K562 (cell line): Measurements from ENCODE around the gene MAGI1. TPM values are rescaled to one million over a fixed set of nuclear protein-coding genes. Genes with fewer than 3 reads are reported as not detected.

ENCODE experiments used
- ATAC-seq: fragments of 200-7000 bp; cut with Tn5 transposase; 3 replicates; pipeline ENCODE4 v1.9.1; 2020; ENCODE audit warnings: moderate library complexity
- BruUV-seq: library from RNA; stranded (reverse); fragments of 400-500 nt; replicated peaks from 2 replicates; lab custom pipeline; 2021; lab: Mats Ljungman, UMichigan
- CTCF ChIA-PET: fragments of 300-600 bp; formaldehyde crosslinking; extraction: SDS; loops from one replicate; lab custom pipeline; 2021; ENCODE audit warnings: low intra/inter-chr PET ratio; lab: Yijun Ruan, JAX
- POLR2A ChIA-PET: fragments of 300-600, 350-650 bp; sonication (Branson Sonifier 250); formaldehyde crosslinking; extraction: SDS; loops from one replicate; lab custom pipeline; 2021; ENCODE audit warnings: antibody characterized with exemption, inconsistent platforms; lab: Yijun Ruan, JAX
- DNase-seq, 4 experiments: peaks; one replicate each; pipeline versions ENCODE4 v3.0.0 to v3.0.0-alpha.2; 2011 to 2018; ENCODE audit warnings: low spot score in 3 of 4, mixed read lengths in 3 of 4; ENCODE audit errors: extremely low read depth in 1 of 4
- FAIRE-seq: peaks from 2 replicates; lab custom pipeline; 2011; peaks lifted over from hg19 to GRCh38; lab: Jason Lieb, UNC
- H2AFZ ChIP-seq: 2 replicates; pipeline ENCODE4 v1.6.0; 2011; ENCODE audit warnings: low read depth, low read length, control low read depth, inconsistent platforms
- H3K27ac ChIP-seq: fragments of 200-600 bp; 3 replicates; pipeline ENCODE4 v1.8.0; 2011; ENCODE audit warnings: low read depth, mild to moderate bottlenecking, control low read depth, inconsistent platforms, low read length, moderate library complexity, mixed read lengths; ENCODE audit errors: extremely low read depth
- H3K27me3 ChIP-seq, 2 experiments: fragments of 300-600 bp in 1 of 2; 2 replicates in 1 of 2; 3 replicates in 1 of 2; pipeline versions ENCODE4 v1.6.0 to v1.8.0; 2011; ENCODE audit warnings: inconsistent platforms in 2 of 2, low read length in 2 of 2, mild to moderate bottlenecking in 1 of 2, mixed read lengths in 1 of 2, moderate library complexity in 1 of 2; ENCODE audit not compliant: control insufficient read depth in 2 of 2, insufficient read depth in 2 of 2
- H3K36me3 ChIP-seq: fragments of 300-600 bp; 3 replicates; pipeline ENCODE4 v1.8.0; 2011; ENCODE audit warnings: mild to moderate bottlenecking, low read length, inconsistent platforms; ENCODE audit not compliant: control insufficient read depth, insufficient read depth
- H3K4me1 ChIP-seq, 2 experiments: fragments of 200-600 bp in 1 of 2; replicated peaks in 1 of 2; 2 replicates in 1 of 2; 3 replicates in 1 of 2; pipeline versions ENCODE4 v1.5.1 to v1.8.0; 2011; ENCODE audit warnings: inconsistent platforms in 2 of 2, low read length in 2 of 2, mild to moderate bottlenecking in 1 of 2, mixed read lengths in 1 of 2, moderate library complexity in 1 of 2; ENCODE audit not compliant: control insufficient read depth in 2 of 2, insufficient read depth in 2 of 2
- H3K4me2 ChIP-seq: 2 replicates; pipeline ENCODE4 v1.6.1; 2011; ENCODE audit warnings: low read length, control low read depth, inconsistent platforms, mixed read lengths; ENCODE audit not compliant: insufficient read depth
- H3K4me3 ChIP-seq: fragments of 200-600 bp; sonication (generic), shearing (Covaris generic); 2 replicates; pipeline ENCODE4 v1.5.1; 2016; ENCODE audit warnings: control low read depth, inconsistent platforms
- H3K79me2 ChIP-seq: fragments of 200-600 bp; 3 replicates; pipeline ENCODE4 v1.8.0; 2011; ENCODE audit warnings: low read length, inconsistent platforms; ENCODE audit not compliant: control insufficient read depth, insufficient read depth
- H3K9ac ChIP-seq, 2 experiments: 2 replicates each; pipeline versions ENCODE4 v1.6.0 to v1.6.1; 2011; ENCODE audit warnings: low read depth in 2 of 2, low read length in 2 of 2, control low read depth in 1 of 2, inconsistent platforms in 1 of 2, mild to moderate bottlenecking in 1 of 2, mixed read lengths in 1 of 2; ENCODE audit not compliant: insufficient read depth in 1 of 2
- H3K9me1 ChIP-seq: one replicate; pipeline ENCODE4 v1.6.0; 2011; ENCODE audit warnings: inconsistent platforms, mild to moderate bottlenecking, low read length, moderate library complexity; ENCODE audit not compliant: control insufficient read depth, insufficient read depth
- H3K9me3 ChIP-seq: replicated peaks from 2 replicates; pipeline ENCODE4 v1.5.1; 2011; ENCODE audit warnings: low read depth, low read length, inconsistent platforms; ENCODE audit not compliant: control insufficient read depth, insufficient read depth
- H4K20me1 ChIP-seq: replicated peaks from 2 replicates; pipeline ENCODE4 v1.6.1; 2011; ENCODE audit warnings: low read length, inconsistent platforms, mixed read lengths; ENCODE audit not compliant: control insufficient read depth, insufficient read depth
- FOXA3 ChIP-seq, 2 experiments: fragments of 450-650 bp in 1 of 2; sonication (generic) in 1 of 2; formaldehyde crosslinking; IDR thresholded peaks in 1 of 2; conservative IDR thresholded peaks in 1 of 2; 2 replicates each; pipeline versions ENCODE4 v1.4.0 to v1.8.0; 2020 to 2022; ENCODE audit warnings: mild to moderate bottlenecking in 2 of 2, missing genetic modification reagents in 1 of 2
- HINFP ChIP-seq: fragments of 450-650 bp; conservative IDR thresholded peaks from 2 replicates; pipeline ENCODE4 v1.6.1; 2016; ENCODE audit warnings: missing genetic modification characterization, low read depth, mild to moderate bottlenecking, control low read depth, missing compliant biosample characterization
- IRF9 ChIP-seq: fragments of 450-650 bp; IDR thresholded peaks from 2 replicates; pipeline ENCODE4 v1.6.1; 2016; ENCODE audit warnings: missing biosample characterization, missing genetic modification characterization
- LARP7 ChIP-seq: fragments of 450-650 bp; IDR thresholded peaks from 2 replicates; pipeline ENCODE4 v1.6.1; 2016
- MED1 ChIP-seq: sonication (generic); formaldehyde crosslinking; IDR thresholded peaks from 2 replicates; pipeline ENCODE4 v1.8.1; 2023; ENCODE audit warnings: missing genetic modification reagents, borderline replicate concordance
- PCBP2 ChIP-seq: fragments of 200-400 bp; formaldehyde crosslinking; IDR thresholded peaks from 2 replicates; pipeline ENCODE4 v1.6.1; 2018; ENCODE audit warnings: low read length, low read depth, mild to moderate bottlenecking, moderate library complexity; ENCODE audit not compliant: poor library complexity, severe bottlenecking
- SFPQ ChIP-seq: fragments of 200-400 bp; formaldehyde crosslinking; IDR thresholded peaks from 2 replicates; pipeline ENCODE4 v1.6.1; 2017; ENCODE audit warnings: mild to moderate bottlenecking, low read depth, low read length, moderate library complexity
- SNIP1 ChIP-seq: fragments of 450-650 bp; IDR thresholded peaks from 2 replicates; pipeline ENCODE4 v1.7.1; 2017; ENCODE audit warnings: low read depth, mild to moderate bottlenecking
- TAF1 ChIP-seq: IDR thresholded peaks from 2 replicates; pipeline ENCODE4 v1.6.1; 2011; ENCODE audit warnings: mild to moderate bottlenecking, low read length, moderate library complexity; ENCODE audit not compliant: insufficient read depth, control insufficient read depth, severe bottlenecking; ENCODE audit errors: extremely low read depth
- ZSCAN29 ChIP-seq: fragments of 450-650 bp; IDR thresholded peaks from 2 replicates; pipeline ENCODE4 v1.6.1; 2017
- WGBS: fragments of 100-300 bp; shearing (Covaris generic); methylation state at CpG from one replicate; pipeline ENCODE4 v1.1.6; 2016; ENCODE audit warnings: low coverage, mixed read lengths; ENCODE audit not compliant: insufficient coverage; ENCODE audit errors: missing lambda C conversion rate; 5-methylcytosine and 5-hydroxymethylcytosine counted together
- in situ Hi-C: fragments of 300-500 bp; cut with MboI; formaldehyde crosslinking; loops from 4 replicates; pipeline ENCODE4 v1.15.0; 2018; ENCODE audit warnings: inconsistent platforms, mixed read lengths
- intact Hi-C: fragments of 100-400 bp; cut with micrococcal nuclease; formaldehyde crosslinking; loops from 2 replicates; pipeline ENCODE4 v1.14.2; 2022
- polyA plus RNA-seq, 8 experiments: library from polyadenylated mRNA; depleted of rRNA in 4 of 8; stranded (reverse) in 5 of 8; unstranded in 3 of 8; fragments of >200 nt; fragmentation: Nextera tagmentation in 2 of 8; fragmentation: Illumina TruSeq in 1 of 8; extraction: Ambion mirVana in 2 of 8; extraction: Trizol in 1 of 8; gene quantifications; 2 replicates each; pipeline versions ENCODE4 v1.2.1 to v1.2.3, GENCODE V29; 2011 to 2014; ENCODE audit warnings: inconsistent platforms in 1 of 8, missing spikeins in 1 of 8
- total RNA-seq, 7 experiments: library from RNA; depleted of rRNA in 6 of 7; stranded (reverse); fragments of >200 nt in 6 of 7; fragmentation: Illumina TruSeq in 2 of 7; extraction: Trizol in 2 of 7; gene quantifications; 2 replicates each; pipeline versions ENCODE4 v1.2.1 to v1.2.3, GENCODE V29; 2011 to 2021; ENCODE audit warnings: low replicate concordance in 1 of 7
- TF ChIP-seq, protein P1 (sequence below): fragments of 450-650 bp; IDR thresholded peaks from 2 replicates; pipeline ENCODE4 v1.6.1; 2014; ENCODE audit warnings: low read depth, mild to moderate bottlenecking, moderate library complexity, borderline replicate concordance
- TF ChIP-seq, protein P2 (sequence below): fragments of 450-650 bp; IDR thresholded peaks from 2 replicates; pipeline ENCODE4 v1.6.1; 2016; ENCODE audit warnings: antibody characterized with exemption

The MAGI1 gene
- total and polyA plus RNA-seq, 9 of the 15 experiments (the other 6 are each of a cell fraction or from before 2014, with no cell fraction given): 7.8 to 59.4 (median 43.2) TPM

GRCh38 chr3:65348398-65348995, 690.2 kb downstream of the MAGI1 start (continued):
- TF ChIP-seq FOXA3 (CRISPR knock-in tag; conservative IDR thresholded peaks at IDR 0.05 in 1 of 2, IDR thresholded peaks at IDR 0.05 in 1 of 2) (no peak), PCBP2 (no peak)

GRCh38 chr3:65347166-65347565, 691.6 kb downstream of the MAGI1 start:
- in situ Hi-C loops (loop anchor here (10.0 kb wide), 1 partner anchor 408 kb away; no protein-coding TSS in a partner anchor), intact Hi-C loops (loop anchor here (10.0 kb wide), 1 partner anchor 318 kb away; no protein-coding TSS in a partner anchor)
- DNase-seq (no peak), FAIRE-seq (no peak), ATAC-seq (no peak)
- H3K4me3 ChIP-seq: no peak overlapping the region
- no peak overlapping the region for H3K9ac ChIP-seq
- H4K20me1 ChIP-seq: no peaks in the 10 kb centered on the region
- 50% methylated on average over 1 of the region's 1 CpG for WGBS
- no peak overlapping the region for H3K27ac ChIP-seq
- H2AFZ ChIP-seq: no peak overlapping the region
- ChIA-PET CTCF (no interaction called here), POLR2A (no interaction called here)
- no peaks in the 10 kb centered on the region for H3K79me2 ChIP-seq
- no peak overlapping the region for H3K4me2 ChIP-seq
- no peaks in the 10 kb centered on the region for H3K27me3 ChIP-seq
- no peaks in the 10 kb centered on the region for H3K9me1 ChIP-seq
- H3K9me3 ChIP-seq: no peaks in the 10 kb centered on the region
- H3K4me1 ChIP-seq: peaks cover 0 to 6% of the 10 kb centered on the region in 2 experiments; a peak in 3 of 5 replicates
- no TSS peak for BruUV-seq
- H3K36me3 ChIP-seq: no peaks in the 10 kb centered on the region
- no peak for TF ChIP-seq SNIP1
- TF ChIP-seq, protein P1, sequence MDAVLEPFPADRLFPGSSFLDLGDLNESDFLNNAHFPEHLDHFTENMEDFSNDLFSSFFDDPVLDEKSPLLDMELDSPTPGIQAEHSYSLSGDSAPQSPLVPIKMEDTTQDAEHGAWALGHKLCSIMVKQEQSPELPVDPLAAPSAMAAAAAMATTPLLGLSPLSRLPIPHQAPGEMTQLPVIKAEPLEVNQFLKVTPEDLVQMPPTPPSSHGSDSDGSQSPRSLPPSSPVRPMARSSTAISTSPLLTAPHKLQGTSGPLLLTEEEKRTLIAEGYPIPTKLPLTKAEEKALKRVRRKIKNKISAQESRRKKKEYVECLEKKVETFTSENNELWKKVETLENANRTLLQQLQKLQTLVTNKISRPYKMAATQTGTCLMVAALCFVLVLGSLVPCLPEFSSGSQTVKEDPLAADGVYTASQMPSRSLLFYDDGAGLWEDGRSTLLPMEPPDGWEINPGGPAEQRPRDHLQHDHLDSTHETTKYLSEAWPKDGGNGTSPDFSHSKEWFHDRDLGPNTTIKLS: no peak
- TF ChIP-seq, protein P2, sequence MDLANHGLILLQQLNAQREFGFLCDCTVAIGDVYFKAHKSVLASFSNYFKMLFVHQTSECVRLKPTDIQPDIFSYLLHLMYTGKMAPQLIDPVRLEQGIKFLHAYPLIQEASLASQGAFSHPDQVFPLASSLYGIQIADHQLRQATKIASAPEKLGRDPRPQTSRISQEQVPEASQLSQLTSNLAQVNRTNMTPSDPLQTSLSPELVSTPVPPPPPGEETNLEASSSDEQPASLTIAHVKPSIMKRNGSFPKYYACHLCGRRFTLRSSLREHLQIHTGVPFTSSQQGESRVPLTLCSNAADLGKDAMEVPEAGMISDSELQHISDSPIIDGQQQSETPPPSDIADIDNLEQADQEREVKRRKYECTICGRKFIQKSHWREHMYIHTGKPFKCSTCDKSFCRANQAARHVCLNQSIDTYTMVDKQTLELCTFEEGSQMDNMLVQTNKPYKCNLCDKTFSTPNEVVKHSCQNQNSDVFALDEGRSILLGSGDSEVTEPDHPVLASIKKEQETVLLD: no peak
- TF ChIP-seq HINFP (tag): no peak
- TF ChIP-seq IRF9: no peak
- TF ChIP-seq MED1 (CRISPR knock-in tag): no peak
- TF ChIP-seq LARP7: no peak
- no peak for TF ChIP-seq ZSCAN29
- no peak for TF ChIP-seq SFPQ
- no peak for TF ChIP-seq TAF1
